Endodermal cell (in vitro differentiated cells): ENCODE results near the gene CASR. TPM values are rescaled to one million over a fixed set of nuclear protein-coding genes. Genes with fewer than 3 reads are reported as not detected.

ENCODE experiments used
- DNase-seq: peaks from one replicate; pipeline ENCODE4 v3.0.0-alpha.2; 2017
- H3K27ac ChIP-seq: 2 replicates; pipeline ENCODE4 v1.5.1; 2013; ENCODE audit warnings: mild to moderate bottlenecking, low read depth, low read length, moderate library complexity
- H3K27me3 ChIP-seq: 2 replicates; pipeline ENCODE4 v1.6.1; 2013; ENCODE audit warnings: mild to moderate bottlenecking, low read length, moderate library complexity; ENCODE audit not compliant: insufficient read depth, control insufficient read depth, poor library complexity, severe bottlenecking
- H3K36me3 ChIP-seq: 2 replicates; pipeline ENCODE4 v1.7.0; 2013; ENCODE audit warnings: mild to moderate bottlenecking, low read length, moderate library complexity; ENCODE audit not compliant: control insufficient read depth, insufficient read depth
- H3K4me1 ChIP-seq: one replicate; pipeline ENCODE4 v1.7.0; 2013; ENCODE audit warnings: low read length; ENCODE audit not compliant: control insufficient read depth, insufficient read depth
- H3K4me3 ChIP-seq: 2 replicates; pipeline ENCODE4 v1.5.1; 2013; ENCODE audit warnings: mild to moderate bottlenecking, low read length, moderate library complexity
- H3K9ac ChIP-seq: 2 replicates; pipeline ENCODE4 v1.6.1; 2013; ENCODE audit warnings: mild to moderate bottlenecking, low read length, moderate library complexity; ENCODE audit not compliant: poor library complexity, severe bottlenecking; ENCODE audit errors: extremely low read depth
- H3K9me3 ChIP-seq: 2 replicates; pipeline ENCODE4 v1.6.1; 2013; ENCODE audit warnings: mild to moderate bottlenecking, low read length, moderate library complexity; ENCODE audit not compliant: control insufficient read depth
- H3K27ac Mint-ChIP-seq: 2 replicates; pipeline ENCODE4 v1.8.0; 2020; ENCODE audit warnings: mixed read lengths
- H3K27me3 Mint-ChIP-seq: 2 replicates; pipeline ENCODE4 v1.8.0; 2021; ENCODE audit warnings: mild to moderate bottlenecking, mixed read lengths; ENCODE audit not compliant: insufficient read depth
- H3K36me3 Mint-ChIP-seq: 2 replicates; pipeline ENCODE4 v1.8.0; 2020; ENCODE audit warnings: low read depth, mixed read lengths
- H3K4me1 Mint-ChIP-seq: 2 replicates; pipeline ENCODE4 v1.8.0; 2020; ENCODE audit warnings: mixed read lengths
- H3K4me3 Mint-ChIP-seq: 2 replicates; pipeline ENCODE4 v1.8.0; 2020; ENCODE audit warnings: mild to moderate bottlenecking, moderate library complexity, mixed read lengths
- H3K9me3 Mint-ChIP-seq: 2 replicates; pipeline ENCODE4 v1.8.0; 2020; ENCODE audit warnings: mild to moderate bottlenecking, mixed read lengths
- CTCF ChIP-seq: fragments of 200-600 bp; sonication (generic); conservative IDR thresholded peaks from 2 replicates; pipeline ENCODE4 v1.5.0; 2021; ENCODE audit warnings: antibody characterized with exemption, mild to moderate bottlenecking
- WGBS, 2 experiments: methylation state at CpG; one replicate each; pipeline versions ENCODE4 v1.1.5 to v1.1.7; 2013; ENCODE audit warnings: missing lambda C conversion rate in 2 of 2, mixed read lengths in 1 of 2; ENCODE audit not compliant: insufficient coverage in 1 of 2, insufficient read length in 1 of 2; 5-methylcytosine and 5-hydroxymethylcytosine counted together
- long read RNA-seq, 4 experiments: library from polyadenylated mRNA in 2 of 4; library from RNA in 1 of 4; library from capped mRNA in 1 of 4; stranded (forward) in 3 of 4; unstranded in 1 of 4; transcript quantifications; one replicate each; pipeline ENCODE4 v2.0.0, GENCODE V29; 2020 to 2021; ENCODE audit warnings: inconsistent platforms in 1 of 4
- polyA plus RNA-seq, 2 experiments: library from polyadenylated mRNA; stranded (reverse); fragments of 50-300 nt; gene quantifications; one replicate each; pipeline ENCODE4 v1.2.3, GENCODE V29; 2013
- total RNA-seq, 2 donors: library from RNA; stranded (reverse); fragmentation: NEBNext Ultra II Directional in 1 of 2; extraction: Animal tissue kit (Norgen Biotek cat#: 25700) in 1 of 2; gene quantifications; 2 replicates in 1 of 2; 3 replicates in 1 of 2; pipeline ENCODE4 v1.2.1, GENCODE V29; 2021

The CASR gene
- under 1 TPM in 1 of 2 donors, not detected in 1; 0.04 TPM for total RNA-seq
- polyA plus RNA-seq (2013, experiment 1 of 2) = 0.04 TPM
- polyA plus RNA-seq (2013, experiment 2 of 2) = not detected
- long read RNA-seq, experiment 1 = 0 reads
- long read RNA-seq, experiment 2 = 0 reads
- long read RNA-seq, experiment 3 = 0 reads
- long read RNA-seq, experiment 4 = 0 reads

DNA sequence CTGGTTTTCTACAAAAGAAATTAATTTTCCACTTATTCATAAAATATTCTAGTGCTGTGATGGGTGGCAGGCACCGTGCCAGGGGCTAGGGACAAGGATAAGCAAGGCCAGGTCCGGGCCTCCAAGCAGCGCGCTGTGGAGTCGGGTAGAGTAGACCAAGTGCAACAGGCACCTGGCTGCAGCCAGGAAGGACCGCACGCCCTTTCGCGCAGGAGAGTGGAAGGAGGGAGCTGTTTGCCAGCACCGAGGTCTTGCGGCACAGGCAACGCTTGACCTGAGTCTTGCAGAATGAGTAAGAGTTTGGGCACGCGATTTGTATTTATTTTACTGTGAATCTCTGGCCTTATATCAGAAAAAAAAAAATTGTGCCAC is at the start of gene CASR:
Gene CASR (plus strand): TSS at position 148 of the 372 bp plus-strand sequence. CDS start 70,522 bp downstream, outside the sequence.
- DNase-seq = peak; percentile 74
- 18 to 23% methylated on average over 11 to 14 of the region's 14 CpGs for WGBS, 2 experiments
- H3K4me1 ChIP-seq = no peaks in the 10 kb centered on the region
- peaks cover 90% of the 10 kb centered on the region for H3K27me3 ChIP-seq
- H3K27me3 Mint-ChIP-seq = peaks cover 83% of the 10 kb centered on the region
- H3K36me3 Mint-ChIP-seq = no peaks in the 10 kb centered on the region
- H3K4me3 ChIP-seq = peak within 1 kb of the TSS; percentile 74
- no peaks in the 10 kb centered on the region for H3K9me3 ChIP-seq
- no peaks in the 10 kb centered on the region for H3K36me3 ChIP-seq
- no peak within 1 kb of the TSS for H3K9ac ChIP-seq
- no peak within 1 kb of the TSS for H3K27ac Mint-ChIP-seq
- H3K4me1 Mint-ChIP-seq = peaks cover 5% of the 10 kb centered on the region
- peak within 1 kb of the TSS; percentile 66 for H3K4me3 Mint-ChIP-seq
- no peaks in the 10 kb centered on the region for H3K9me3 Mint-ChIP-seq
- no peak for TF ChIP-seq CTCF
- no peak within 1 kb of the TSS for H3K27ac ChIP-seq

DNA sequence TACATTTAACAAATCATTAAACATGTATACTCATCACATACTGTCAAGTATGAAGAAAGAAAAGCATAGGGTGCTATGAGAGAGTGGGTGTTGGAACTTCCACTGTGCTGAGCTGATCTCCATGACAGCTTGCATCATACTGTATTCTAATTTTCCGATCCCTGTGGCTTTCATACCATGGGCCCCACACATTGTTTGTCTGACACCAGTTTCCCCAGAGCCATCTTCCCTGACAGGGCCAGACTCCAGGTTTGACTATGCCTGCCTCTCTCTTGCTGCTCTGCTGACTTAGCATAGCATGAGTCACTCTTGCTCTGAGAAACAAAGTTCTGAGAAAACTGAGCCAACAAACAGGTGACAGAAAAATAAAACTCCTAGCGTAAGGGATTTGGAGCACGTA is 37.0 kb upstream of the CASR start:
- WGBS, 2 experiments = 93 to 97% methylated on average over 3 of the region's 3 CpGs
- H3K27ac Mint-ChIP-seq = no peak overlapping the region
- H3K9me3 ChIP-seq = peaks cover 11% of the 10 kb centered on the region
- H3K4me3 Mint-ChIP-seq = no peak overlapping the region
- H3K27ac ChIP-seq = no peak overlapping the region
- no peak overlapping the region for H3K4me3 ChIP-seq
- no peak for DNase-seq
- no peak overlapping the region for H3K9ac ChIP-seq
- H3K27me3 Mint-ChIP-seq = no peaks in the 10 kb centered on the region
- H3K4me1 ChIP-seq = no peaks in the 10 kb centered on the region
- H3K36me3 ChIP-seq = no peaks in the 10 kb centered on the region
- no peaks in the 10 kb centered on the region for H3K4me1 Mint-ChIP-seq
- TF ChIP-seq CTCF = no peak
- H3K27me3 ChIP-seq = no peaks in the 10 kb centered on the region
- peaks cover 26% of the 10 kb centered on the region for H3K9me3 Mint-ChIP-seq
- H3K36me3 Mint-ChIP-seq = peaks cover 2% of the 10 kb centered on the region

- Histone ChIP-seq H3K9ac (no peak overlapping the region), H3K9me3 (peaks cover 5% of the 10 kb centered on the region), H3K4me3 (no peak overlapping the region), H3K36me3 (no peaks in the 10 kb centered on the region), H3K27ac (no peak overlapping the region), H3K27me3 (no peaks in the 10 kb centered on the region), H3K4me1 (no peaks in the 10 kb centered on the region)
- H3K27ac Mint-ChIP-seq = no peak overlapping the region
- no peaks in the 10 kb centered on the region for H3K4me1 Mint-ChIP-seq
- 64 to 82% methylated on average over 2 of the region's 2 CpGs for WGBS, 2 experiments
- no peak overlapping the region for H3K4me3 Mint-ChIP-seq
- DNase-seq = no peak
- no peaks in the 10 kb centered on the region for H3K36me3 Mint-ChIP-seq
- no peaks in the 10 kb centered on the region for H3K27me3 Mint-ChIP-seq
- peaks cover 9% of the 10 kb centered on the region for H3K9me3 Mint-ChIP-seq
- no peak for TF ChIP-seq CTCF
These were observed 34.4 kb upstream of the CASR start for GRCh38 chr3:122148941-122149627.
